Stimulated activated CD4-positive, alpha-beta T cell treated with anti-CD3 and anti-CD28 coated beads, Interleukin-12 subunit alpha, Interleukin-12 subunit beta, amount 100 ng/mL, for 4 hours (primary cell): ENCODE data around the gene ARSB.
"Not testable (repeated sequence)": the region's sequence is repeated elsewhere in the genome, so short reads cannot be mapped to it uniquely, and the experiment has no call there.

Experiments
- DNase-seq: peaks from one replicate; pipeline ENCODE4 v3.0.0-alpha.2; 2020

ARSB gene

DNA sequence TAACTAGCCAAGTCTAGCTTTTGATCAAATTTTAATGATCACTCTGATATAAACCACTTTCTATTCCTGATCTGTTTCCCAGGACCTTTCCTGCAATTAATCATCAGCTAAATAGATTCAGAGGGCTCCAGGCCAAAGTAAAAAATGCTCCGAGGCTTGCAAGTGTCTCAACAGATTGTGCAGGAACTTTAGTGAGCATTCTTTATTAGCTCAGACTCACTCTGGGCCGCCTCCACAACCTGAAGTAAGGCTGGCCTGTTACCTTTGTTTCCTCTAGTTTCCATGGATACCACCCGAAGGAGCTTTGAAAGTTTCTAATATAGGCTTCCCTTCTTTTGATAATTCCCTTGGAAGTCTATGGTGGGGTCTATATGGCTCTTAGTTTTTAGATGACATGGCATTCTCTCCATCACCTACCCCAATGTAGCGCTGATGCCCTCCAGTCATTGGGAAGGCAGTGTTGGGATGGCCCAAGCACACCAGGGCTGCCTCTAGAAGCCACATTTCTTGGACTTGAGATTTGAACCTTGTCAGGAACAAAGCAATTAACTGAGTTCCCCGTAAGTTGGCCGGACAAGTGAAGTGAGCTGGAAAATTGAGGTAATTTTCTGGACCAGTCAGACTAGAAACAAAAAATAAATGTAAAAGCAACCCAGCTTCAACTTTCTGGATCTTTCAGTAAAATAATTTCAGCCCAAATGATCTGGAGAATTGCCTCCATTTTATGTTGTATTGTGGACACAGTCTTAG is 238.9 kb downstream of the ARSB start:
- no peak for DNase-seq

DNA sequence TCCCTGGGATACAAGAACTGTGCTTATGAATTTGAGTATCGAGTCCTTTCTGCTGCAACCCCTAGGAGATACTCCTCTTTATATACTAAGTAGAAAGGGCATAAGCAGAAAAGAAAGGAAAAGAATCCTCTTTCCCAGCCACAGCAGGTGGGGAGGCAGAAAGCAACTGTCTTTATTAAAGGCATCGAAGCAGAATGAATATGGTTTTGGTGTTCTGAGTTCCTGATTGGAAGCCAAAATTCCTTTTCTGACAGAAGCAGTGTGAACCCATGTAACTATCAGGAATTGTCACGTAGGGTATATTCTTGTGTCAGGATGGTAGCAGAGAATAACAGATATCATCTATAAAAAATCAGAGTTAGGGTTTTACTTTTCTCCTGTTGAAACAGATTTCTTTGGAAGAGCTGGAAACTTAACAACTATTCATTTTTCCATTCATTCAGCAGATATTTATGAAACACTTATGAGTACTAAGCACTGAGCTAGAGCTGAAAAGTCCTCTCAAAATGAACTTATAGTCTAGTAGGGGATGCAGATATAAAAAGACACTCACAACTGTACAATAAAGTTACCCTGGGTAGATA is 240.1 kb downstream of the ARSB start:
- no peak for DNase-seq

DNA sequence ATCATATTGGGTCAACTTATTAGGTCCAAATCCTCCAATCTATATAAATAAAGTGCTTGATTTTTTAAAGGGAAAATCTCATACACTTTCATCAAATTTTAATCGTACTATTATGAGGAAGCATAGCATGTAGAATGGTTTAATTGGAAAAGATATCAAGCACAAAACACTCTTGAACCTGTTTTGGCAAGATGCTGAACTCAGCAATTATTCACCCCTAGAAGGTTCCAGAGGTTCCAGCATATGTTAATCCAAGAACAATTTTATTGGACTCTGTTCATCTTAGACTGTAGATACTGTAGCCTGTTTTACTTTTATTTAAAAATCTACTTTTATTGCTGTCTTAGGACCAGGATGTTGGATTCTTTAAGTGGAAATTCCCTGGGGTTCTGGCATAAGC is 244.1 kb downstream of the ARSB start:
- no peak for DNase-seq

DNA sequence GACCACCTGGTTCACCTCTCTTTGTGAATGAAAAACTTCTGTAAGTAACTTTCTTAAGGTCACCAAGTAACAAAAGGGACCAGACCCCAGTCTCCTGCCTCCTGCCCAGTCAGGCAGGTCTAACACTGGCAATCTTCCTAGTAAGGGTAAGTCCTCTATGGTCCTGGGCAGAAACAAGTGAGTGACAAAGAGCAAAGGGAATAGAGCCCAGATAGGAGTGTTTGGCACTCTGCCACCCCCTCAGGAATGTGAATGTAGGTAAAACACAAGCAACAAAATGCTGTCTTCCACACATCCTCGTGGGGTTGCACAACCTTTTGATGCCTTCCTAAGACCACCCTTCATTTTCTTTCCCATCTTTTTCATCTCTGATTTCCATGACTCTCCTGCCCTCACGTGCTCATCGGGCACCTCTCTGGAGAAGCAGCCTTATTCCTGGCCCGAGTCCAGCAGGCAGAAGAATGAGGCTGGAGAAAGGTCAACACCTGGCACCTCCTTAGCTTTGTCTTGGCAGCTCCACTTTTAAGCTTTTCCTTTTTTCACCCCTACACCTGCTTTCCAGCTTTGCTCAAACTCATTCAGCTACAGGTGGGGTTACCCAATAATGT is 246.3 kb downstream of the ARSB start:
- DNase-seq = no peak

DNA sequence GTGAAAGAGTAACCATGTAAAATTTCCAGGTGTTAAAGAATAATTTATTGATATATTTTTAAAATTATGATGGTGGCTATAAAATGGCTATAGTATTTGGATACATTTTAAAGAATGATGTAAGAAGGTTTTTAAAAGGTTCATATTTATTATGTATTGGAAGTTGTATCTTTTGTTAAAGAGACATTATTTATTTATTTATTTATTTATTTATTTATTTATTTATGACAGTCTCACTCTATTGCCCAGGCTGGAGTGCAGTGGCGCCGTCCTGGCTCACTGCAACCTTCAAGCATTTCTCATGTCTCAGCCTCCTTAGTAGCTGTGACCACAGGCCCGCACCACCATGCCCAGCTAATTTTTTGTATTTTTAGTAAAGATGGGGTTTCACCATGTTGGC is 247.0 kb downstream of the ARSB start:
- DNase-seq = no peak

DNA sequence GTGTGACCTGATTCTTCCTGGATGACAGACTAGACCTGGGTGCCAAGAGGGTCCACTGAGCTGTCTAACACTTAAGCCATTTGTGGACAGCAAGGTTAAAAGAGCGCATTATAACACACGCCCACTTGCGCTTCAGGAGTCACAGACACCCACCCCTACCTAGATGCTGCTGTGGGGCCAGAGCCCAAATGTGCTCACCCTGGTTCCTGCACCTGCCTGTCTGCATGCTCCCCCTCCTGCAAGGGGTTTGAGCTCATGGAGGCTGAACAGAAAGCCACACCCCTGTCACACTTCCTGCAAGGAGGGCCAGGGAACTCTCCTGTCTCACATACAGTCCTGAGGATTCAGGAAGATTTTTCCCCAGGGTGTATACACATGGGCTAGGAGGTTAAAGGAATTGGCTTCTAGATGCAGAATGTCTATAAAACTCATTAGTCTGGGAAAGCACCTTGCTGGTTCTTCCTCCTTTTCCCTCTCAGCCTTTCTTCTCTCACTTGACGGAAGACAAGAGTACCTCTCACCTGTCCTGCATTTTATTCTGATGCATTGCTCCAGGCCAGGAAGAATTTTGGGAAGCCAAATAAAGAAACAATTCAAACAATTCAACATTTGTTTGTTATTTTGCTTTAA is 249.2 kb downstream of the ARSB start:
- no peak for DNase-seq

DNA sequence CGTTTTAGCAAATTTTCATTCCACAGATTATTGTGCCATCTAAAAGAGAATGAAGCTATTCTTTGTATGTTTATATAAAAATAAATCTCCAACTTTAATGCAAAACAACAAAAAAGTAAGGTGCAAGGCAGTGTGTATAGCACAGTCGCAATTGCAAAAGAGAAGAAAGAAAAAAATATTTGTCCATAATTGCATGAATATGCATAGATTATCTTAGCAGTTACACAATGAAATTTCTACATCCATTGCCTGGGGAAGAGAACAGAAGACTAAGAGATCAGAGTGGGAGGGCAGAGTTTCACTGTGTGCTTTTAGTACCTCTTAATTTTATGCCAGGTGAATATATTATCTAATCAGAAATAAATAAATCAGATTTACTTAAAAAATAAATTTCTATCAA is 250.2 kb downstream of the ARSB start:
- DNase-seq = no peak

DNA sequence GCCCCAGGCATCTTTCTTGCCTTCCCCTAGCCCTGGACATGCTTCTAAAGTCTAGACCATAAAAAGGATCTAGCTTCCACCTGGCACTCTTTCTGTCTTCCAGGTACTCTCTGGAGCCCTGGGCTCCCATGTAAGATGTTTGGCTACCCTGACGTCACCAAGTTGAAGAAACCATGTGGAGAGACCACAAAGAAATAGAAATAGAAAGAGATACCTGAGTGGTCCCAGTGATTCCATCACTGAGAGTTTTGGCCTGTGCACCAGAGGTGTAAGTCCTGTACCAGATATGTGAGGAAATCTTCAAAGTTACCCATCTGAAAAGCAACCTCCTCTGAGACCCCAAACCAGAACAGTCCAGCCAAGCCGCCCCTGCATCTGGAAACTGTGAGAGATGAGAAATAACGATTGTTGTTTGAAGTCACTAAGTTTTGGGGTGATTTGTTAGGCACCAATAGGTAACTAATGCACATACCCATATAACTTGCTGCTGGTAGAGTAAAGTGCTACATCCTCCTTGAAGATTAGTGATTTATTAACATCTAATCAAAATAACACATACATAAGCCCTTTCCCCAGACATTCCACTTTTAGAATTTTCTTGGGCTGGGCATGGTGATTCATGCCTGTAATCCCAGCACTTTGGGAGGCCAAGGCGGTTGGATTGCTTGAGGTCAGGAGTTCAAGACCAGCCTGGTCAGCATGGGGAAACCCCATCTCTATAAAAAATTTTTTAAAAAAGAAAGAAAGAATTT is 250.8 kb downstream of the ARSB start:
- DNase-seq = no peak

DNA sequence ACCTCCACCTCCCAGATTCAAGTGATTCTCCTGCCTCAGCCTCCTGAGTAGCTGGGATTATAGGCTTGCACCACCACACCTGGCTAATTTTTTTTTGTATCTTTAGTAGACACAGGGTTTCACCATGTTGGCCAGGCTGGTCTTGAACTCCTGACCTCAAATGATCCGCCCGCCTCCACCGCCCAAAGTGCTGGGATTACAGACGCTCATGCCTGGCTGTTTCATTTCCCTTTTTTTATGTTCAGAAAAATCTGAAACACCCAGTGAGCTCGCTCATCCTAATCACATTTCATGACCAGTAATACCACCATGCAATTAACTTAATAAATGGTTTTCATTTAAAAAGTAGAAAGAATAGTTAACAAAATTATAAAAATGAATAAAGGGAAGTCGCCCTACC is 252.4 kb downstream of the ARSB start:
- DNase-seq = not testable (repeated sequence)

DNA sequence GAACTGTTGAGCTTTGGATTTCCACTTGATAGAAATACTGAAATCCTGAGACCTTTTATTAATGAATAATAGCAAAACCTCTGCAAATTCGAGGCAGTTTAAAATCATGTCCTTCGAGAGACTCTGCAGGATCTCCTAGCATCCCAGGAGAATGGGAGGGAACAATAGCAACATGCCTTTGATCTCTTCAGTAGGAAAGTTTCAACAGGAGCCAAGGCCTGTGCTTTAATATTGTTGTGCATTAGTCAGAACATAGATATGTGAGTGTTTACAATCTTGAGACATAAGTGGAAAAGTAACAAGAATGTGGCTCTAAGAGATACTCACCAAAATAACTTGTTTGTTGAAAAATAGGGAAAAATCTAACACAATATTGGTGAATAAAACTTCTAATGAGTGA is 253.2 kb downstream of the ARSB start:
- no peak for DNase-seq

DNA sequence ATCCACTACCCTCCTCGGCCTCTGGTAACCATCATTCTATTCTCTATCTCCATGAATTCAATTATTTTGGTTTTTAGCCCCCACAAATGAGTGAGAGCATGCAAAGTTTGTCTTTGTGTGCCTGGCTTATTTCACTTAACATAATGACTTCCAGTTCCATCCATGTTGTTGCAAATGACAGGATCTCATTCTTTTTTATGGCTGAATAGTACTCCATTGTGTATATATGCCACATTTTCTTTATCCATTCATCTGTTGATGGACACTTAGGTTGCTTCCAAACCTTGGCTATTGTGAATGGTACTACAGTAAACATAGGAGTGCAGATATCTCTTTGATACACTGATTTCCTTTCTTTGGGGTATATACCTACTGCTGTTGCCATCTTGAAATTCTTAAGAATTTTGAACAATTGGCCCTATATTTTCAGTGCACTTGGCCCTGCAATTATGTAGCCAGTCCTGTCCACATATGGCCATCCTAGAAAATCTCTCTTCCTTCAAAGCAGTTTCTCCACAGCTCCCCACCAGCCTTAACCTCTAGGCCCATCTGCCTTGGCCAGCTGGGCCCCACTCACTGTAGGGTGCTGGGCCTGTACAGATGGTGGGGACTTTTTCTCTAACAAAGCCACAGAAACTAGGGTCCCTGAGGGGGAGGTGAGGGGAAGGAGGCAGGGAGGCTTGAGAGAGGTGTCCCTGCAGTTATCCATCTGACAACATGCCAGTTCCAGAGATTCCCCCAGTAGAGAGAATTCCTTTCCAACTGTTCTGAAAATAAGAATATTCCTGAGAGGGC is 254.6 kb downstream of the ARSB start:
- no peak for DNase-seq

DNA sequence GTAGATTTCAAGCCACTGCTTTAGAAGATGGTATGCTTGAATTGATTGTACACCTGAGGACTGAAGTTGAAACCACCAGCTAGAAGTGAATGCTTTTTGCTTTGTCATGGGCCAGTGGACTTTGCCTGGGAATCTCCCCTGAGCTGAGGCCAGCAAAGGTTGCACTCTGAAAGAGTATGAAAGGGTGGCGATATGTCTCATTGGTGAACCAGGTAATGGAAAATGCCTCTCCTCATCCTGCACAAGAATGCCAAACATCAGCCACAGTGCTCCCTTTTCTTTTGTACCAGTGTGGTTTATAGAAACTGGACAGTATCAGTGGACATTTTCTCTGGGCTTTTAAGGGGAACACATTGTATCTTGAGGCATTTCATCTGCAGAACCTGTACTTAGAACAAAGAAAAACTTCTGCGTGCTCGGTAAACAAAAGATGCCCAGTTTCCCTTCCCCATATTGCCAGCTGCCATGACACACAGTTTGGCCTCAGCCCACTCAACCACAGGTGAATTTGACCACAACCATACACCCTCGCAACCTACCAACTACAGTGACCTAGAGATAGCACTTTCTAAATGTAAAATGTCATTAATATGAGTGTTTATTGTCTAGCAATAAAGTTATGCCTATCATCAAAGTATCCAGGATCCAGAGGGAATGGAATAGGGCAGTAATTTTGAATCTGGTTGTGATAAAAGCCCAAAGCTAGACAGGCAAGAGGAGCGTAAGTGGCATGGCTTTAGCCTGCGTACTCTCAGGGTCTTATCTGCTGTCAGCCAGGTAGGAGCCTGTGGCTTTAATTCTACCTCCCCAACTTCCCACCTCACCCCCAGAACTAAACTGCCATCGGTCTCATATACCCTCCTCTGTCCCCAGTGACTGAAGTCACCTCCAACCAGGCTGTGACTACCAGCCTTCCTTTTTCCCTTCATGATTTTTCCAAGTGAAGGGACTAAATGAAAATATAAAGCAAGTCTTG is 257.0 kb downstream of the ARSB start:
- DNase-seq = no peak
